GM18858 (cell line): ENCODE results near the gene NRG2.
A peak's percentile ranks its signal among the peaks of the same experiment; 100 is the strongest.

Source experiments
- ATAC-seq: cut with Tn5 transposase; IDR thresholded peaks from one replicate; pipeline ENCODE4 v1.9.1; 2021; ENCODE audit not compliant: unreplicated experiment

Gene NRG2

DNA sequence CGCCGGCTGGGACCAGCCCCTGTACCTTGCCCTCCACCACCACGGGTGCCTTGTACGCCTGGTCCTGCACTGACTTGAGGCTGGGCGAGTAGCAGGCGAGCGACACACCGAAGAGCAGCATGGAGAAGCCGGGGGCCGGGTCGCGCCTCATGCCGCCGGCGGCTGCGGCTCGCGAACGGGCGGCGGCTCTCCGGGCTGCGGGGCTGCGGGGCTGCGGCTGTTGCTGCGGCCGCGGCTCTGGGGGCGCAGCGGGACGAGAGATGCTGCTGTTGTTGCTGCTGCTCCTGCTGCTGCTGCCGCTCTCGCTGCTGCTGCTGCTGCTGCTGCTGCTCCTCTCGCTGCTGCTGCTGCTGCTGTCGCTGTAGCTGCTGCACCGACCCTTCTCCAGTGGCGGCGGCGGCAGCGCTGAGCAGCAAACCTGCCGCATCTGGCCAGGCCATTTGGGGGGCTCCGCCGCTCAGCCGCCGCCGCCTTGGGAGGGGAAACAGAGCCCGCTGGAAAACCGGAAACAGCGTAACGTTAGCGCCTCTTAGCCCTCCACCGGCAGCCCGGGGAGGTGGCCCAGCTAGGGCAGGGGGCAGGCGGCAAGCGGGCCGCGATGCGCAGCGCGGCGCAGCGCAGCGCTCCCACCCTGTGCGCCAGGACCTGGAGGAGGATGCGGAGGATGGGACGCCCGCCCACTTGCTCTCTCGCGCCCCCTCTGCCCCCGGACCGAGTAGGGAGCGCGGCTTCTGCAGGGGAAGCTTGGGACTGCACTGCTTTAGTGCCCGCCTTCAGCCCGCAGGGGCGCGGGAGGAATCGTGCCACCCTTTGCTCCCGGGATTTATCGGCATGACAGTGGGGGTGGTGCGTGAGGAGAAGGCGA, at the start of gene NRG2:
TSS of gene NRG2 (minus strand) at position 657 of the 865 bp plus-strand sequence.
- ATAC-seq = peak; percentile 46

DNA sequence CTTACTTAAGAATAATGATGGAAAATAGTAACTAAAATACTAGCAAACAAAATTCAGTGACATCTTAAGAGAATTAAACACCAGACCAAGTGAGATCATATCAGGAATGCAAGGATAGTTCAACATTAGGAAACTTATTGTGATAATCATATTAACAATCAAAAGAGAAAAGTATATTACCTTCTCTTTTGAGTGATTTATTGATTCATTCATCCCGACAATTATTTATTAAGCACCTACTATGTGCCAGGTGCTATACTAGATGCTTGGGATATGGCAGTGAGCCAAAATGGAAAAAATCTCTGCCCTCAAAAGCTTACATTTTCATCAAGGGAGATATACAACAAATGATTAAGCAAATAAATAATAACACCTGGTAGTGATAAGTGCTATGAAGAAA, 47.2 kb upstream of the NRG2 start:
- no peak for ATAC-seq

DNA sequence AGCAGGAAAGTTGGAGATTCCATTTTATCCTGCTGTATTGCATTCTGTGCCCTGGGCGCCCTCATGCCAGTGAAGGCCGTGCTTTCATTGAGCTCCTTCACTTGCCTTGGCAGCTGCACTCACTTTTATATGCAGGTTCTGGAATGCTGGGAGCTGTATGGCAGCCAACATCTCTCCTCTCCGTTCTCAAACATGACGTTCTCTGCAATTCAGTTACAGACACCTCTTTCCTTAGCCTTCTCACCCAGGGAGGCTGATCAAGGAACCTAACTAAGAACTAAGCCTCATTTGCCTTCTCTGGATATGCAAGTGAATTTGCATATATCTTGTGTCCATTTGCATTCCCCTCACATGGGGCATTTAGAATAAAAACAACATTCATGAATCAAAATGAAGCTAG, 41.4 kb upstream of the NRG2 start:
- no peak for ATAC-seq

DNA sequence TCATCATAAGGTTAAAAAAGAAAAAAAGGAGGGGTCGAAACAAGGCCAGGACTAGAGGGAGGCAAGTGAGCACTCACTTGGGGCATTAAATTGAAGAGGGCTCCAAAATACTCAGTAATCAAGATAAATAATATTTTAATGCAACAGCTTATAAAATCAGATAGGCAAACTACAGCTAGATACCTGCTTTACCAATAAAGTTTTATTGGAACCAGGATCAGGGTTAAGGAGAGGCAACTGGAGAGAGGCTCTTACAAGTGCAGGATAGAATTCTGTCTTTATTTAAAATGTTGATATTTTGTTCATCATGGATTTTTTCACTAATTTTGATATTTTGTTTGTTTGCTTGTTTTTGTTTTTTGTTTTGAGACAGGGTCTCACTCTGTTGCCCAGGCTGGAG, 40.6 kb upstream of the NRG2 start:
- no peak for ATAC-seq

DNA sequence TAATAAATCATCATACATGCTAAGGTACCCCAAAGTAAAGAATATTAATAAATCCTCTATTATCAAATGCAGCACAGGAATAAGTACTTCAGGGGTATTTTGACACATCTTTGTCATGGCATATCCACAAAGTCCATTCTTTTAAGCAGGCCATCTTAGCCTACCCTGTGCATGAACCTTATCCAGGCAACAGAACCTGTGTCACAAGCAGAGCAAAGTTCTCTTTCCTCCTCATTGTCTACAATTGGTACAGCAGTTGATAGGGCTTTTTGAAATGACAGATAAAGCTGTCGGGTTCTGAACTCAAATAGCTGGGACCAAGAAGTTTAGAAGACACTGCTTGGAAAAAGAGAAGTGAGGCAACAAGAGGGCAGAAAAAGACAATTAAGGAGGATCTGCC, 40.0 kb upstream of the NRG2 start:
- no peak for ATAC-seq

DNA sequence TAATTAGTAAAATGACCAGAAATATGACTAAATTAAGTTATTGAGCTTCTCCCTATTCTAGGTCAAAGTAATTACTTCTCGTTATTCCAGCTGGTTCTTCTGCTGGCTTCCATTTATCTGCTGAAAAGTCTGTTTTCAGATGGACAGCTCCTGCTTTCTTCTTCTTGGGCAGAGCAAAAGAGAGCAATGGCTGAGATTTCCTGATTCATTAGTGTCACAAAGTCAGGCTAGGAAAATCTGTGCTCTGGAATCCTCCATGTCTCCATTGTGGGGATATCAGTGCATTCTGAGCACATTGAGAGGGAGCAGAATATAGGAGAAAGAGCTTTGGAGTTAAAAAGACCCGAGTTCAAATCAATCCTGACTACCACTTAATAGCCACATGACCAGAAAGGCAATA, 33.7 kb upstream of the NRG2 start:
- no peak for ATAC-seq

DNA sequence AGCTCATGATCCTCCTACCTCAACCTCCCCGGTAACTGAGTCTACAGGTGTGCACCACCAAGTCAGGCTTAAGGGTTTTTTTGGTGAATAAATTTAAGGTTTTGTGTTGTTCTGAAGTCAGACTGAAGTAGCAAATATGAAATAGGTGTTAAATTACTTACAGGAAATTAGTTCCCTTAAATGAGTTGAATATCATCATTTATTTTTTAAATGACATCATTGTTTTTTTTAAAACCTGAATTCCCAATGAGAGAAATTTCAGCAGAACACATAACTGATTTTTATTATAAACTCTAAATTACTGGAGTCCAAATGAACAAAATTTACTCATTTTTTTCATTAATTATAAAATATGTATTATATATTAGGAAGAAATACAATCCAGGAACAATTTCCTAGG, 33.0 kb upstream of the NRG2 start:
- ATAC-seq = no peak

DNA sequence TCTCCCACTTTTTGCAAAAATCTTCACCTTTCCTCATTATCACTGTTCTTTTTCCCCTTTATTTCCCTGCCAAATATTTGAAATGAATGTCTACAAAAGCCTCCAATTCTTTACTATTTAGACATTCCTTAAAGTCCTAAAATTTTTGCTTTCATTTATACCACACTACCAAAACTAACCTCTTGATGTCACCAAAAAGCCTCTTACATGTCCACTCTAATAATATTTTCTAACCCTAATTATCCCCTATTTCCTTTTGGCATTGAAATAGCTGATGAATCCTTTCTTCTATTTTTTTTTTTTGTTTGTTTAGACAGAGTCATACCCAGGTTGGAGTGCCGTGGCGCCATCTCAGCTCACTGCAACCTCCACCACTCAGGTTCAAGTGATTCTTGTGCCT, 32.3 kb upstream of the NRG2 start:
- ATAC-seq = no peak

DNA sequence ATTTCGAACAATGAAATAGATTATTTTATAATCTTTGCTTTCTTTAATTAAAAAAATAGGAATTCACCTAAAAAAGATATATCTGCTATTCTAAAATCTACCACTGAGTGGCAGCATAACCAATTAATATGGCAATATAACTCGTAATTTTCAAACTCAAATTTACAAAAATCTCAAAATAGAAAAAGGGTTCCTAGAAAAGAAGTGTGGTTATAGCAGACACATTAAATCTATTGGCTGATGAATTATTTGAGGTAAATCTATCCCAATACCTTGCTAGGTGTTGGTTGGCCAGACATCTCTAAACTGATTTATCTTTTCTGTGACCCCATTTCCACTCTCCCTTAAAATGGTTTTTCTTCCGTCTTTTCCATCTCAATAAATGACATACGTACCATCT, 30.2 kb upstream of the NRG2 start:
- no peak for ATAC-seq

DNA sequence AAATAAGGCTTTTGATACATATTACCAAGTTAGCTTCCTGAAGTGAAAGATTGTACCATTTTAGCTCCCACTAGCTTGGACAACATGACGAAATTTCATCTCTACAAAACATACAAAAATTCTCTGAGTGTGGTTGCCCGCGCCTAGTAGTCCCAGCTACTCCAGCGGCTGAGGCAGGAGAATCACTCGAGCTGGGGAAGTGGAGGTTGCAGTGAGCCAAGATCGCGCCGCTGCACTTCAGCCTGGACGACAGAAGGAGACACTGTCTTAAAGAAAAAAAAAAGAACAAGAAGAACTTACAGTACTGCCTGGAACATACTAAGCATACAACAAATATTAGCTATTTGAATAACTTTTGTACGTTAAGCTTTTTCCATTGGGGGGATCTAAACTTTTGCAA, 29.7 kb upstream of the NRG2 start:
- no peak for ATAC-seq

DNA sequence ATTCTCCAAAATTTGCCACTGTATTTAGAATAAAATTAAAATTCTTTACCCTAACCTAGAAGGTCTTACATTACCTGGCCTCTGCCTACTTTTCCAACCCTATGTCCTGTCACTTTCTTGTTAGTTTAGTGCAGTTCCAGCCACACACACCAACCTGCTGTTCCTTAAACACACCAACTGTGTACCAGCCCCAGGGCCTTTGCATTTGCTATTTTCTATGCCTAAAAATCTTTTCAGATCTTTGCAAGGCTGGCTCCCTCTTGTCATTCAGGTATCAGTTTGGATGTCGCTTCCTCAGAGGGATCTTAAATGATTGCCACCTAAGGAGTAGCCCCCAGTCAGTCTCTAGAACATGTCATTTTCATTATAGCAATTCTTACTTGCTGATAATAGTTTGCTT, 17.7 kb upstream of the NRG2 start:
- ATAC-seq = no peak

DNA sequence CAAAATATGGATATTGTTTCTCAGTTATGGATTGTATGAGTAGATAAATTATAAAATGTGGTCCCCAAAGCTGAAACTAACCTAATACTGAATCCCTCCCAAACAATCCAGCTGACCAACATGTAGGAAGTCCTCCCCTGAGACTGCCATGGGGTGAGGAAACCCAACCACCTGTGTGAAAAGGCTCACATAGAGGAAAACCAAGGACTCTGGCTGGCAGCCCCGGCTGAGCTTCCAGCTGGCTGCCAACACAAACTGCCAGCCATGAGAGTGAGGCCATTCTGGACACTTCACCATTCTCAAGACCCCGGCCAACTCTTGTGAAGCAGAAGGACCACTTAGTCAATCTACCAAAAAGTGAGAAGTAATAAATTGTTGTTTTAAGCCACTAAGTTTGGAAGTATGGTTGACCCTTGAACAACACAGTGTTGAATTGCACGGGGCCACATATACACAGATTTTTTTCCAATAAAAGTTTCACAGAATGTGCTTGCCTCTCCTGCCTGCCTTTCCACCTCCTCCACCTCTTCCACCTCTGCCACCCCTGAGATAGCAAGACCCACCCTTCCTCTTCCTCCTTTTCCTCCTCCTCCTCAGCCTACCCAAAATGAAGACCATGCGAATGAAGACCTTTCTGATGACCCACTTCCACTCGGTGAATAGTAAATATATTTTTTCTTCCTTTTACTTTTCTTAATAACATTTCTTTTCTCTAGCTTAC, 15.3 kb upstream of the NRG2 start:
- no peak for ATAC-seq

DNA sequence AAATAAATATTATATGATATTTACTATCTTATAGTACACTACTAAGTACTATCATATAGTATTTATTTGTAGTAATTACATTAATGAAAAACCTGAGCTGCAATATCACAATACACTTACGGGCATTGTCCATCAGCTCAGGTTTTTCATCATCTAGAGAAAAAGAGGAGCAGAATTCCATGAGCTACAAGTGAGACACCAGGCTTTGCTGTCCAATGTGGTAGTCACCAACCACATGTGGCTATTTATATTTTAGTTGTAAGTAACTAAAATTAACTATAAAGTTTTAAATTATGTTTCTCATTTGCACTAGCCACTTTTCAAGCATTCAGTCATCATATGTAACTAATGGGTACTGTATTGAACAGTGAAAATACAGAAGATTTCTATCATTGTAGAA, 13.8 kb upstream of the NRG2 start:
- no peak for ATAC-seq

DNA sequence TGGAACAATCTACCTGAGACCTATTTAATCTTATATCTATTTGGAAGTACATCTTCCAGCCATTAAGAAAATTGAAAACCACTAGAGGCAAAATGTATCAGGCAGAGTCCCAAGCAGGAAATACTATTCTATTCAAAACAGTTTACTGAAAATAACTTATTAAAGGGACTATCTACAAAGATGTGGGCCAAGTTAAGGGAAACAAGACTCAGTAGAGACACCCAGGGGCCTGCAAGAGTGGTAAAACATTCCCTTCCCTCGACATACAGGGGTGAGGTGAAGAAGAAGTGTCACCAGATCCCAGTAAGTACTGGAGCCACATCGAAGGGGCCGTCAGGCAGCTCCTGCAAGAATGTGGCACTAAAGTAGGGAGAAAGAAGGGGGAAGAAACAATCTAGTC, 12.1 kb upstream of the NRG2 start:
- no peak for ATAC-seq

DNA sequence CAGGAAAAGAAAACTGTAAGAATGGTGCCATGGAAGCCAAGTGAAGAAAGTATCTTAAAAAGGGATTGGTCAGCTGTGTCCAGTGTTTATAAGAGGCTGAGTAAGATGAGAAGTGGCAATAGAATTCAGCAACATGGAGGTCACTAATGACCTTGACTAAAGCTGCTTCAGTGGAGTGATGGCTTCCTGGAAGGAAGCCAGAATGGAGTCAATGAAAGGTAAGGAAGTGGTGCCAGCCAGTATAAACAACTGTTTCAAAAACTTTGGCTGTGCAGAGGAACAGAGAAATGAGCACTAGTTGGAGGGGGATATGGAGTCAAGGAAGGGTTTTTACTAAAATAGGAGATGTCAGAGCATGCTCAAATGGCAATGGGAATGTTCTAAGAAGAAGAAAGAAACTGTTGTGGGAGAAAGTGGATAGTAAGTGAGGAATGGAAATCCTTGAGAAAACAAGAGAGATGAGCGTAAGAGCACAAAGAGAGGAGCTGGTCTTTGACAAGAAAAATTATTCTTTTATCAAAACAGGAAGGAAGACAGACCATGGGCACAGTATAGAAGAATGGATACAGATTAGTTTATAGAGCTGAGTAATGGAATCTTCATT, 11.1 kb upstream of the NRG2 start:
- ATAC-seq = no peak

DNA sequence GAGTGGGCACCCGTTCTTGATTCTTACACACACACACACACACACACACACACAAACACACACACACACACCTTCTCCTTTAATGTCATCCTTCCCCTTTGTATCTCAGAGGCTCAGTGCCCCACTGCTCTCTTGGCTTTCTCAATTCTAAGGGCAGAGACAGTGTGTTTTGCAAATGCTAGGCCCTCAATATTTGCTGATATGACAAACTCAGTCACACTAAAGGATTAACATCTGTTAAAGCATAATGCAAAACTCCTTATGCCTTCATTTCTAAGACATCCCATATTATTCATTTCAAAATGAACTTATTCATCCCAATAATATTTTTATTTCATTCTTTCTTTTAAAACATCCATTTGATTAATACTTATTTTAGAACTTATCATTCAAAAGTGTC, 8.9 kb upstream of the NRG2 start:
- ATAC-seq = no peak

DNA sequence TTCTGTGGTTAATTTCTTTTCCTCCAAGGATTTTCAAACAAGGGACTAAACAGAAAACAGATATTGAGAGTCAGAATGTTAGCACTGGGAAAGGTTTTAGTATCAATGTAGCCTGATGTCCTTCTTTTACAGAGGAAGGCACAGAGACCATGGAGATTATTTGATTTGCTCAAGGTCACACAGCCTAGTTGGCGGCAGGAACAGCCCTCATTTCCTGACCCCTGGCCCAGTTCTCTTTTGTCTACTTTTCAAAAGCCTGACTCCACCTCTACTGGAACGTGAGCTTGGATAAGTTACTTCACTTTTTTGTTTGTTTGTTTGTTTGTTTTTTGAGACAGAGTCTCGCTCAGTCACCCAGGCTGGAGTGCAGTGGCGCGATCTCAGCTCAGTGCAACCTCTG, 6.6 kb upstream of the NRG2 start:
- ATAC-seq = no peak

DNA sequence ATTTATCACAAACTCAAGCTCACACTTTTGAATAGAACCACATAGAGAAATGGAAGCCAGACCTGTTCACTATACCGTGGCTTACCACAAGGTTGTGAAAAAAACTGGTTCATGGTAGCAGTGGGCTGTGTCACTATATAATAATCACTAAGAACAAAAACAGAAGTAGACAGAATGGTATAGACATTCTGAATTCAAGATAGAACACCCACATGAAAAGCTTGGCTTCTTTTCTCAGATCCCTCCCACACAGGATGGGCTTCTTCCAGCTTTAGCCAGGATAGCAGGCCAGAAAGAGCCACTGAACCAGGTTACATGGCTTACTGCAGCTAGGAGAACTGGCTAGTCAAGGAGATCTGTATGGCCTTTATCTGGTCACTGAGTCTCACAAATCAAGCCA, 6.1 kb upstream of the NRG2 start:
- ATAC-seq = no peak

DNA sequence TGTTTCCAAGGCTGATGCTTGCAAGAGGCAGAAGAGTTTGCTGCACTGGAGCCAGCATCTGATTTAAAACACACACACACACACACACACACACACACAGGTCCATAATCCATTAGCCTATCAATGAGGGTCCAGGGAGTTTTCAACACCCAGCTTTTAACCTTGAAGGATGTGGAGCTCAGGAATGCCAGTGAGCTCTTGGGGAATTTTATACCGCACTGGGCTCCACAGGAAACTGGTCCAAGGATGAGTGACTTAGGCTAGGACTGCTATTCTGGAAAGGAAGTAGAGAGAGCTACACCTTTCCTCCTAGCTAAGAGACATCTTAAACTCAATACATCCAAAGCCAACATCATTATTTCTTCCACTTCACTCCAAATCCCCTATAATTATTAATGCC, 942 bp upstream of the NRG2 start:
- no peak for ATAC-seq

DNA sequence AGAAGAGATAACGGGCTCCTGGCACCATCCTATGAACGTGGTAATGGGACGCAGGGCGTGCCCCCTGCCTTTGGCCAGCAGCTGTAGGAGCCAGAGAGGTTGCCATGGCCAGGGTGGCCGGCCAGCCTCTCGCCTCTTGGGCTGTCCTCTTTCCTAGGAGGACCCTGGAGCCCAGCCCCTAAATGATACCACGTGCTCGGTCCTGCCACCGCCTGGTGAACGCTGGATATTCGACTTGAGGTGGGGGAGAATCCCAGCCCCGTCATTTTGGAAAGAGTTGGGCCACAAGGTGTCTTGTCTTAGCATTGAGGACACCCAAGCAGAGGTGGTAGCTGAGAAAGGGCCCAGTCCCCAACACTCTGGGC, 391 bp upstream of the NRG2 start:
- ATAC-seq = peak; percentile 4

DNA sequence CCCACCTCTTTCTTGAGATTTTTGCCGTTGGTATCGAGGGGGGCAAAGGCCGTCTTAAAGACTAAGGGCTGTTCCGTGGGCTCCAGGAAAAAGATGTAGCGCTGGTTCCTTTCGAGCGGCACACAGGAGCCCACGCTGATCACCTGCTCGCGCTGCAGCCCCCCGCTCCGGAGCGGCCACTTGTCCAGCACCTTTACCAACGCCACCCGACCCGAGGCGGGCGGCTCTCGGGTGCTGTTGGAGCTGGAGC, 781 bp downstream of the NRG2 start:
- ATAC-seq = no peak
